IMR-90 (cell line): ENCODE measurements around the gene LAS1L. TPM values are rescaled to one million over a fixed set of nuclear protein-coding genes. Genes with fewer than 3 reads are reported as not detected.

Experiments
- ATAC-seq: fragments of 200-7000 bp; cut with Tn5 transposase; 2 replicates; pipeline ENCODE4 v1.9.1; 2020; ENCODE audit warnings: low read depth, mild to moderate bottlenecking, moderate library complexity
- BruUV-seq: library from RNA; stranded (reverse); fragments of 400-500 nt; replicated peaks from 2 replicates; lab custom pipeline; 2021; lab: Mats Ljungman, UMichigan
- CTCF ChIA-PET: fragments of 300-600 bp; formaldehyde crosslinking; extraction: SDS; loops from one replicate; lab custom pipeline; 2021; ENCODE audit warnings: antibody characterized with exemption; lab: Yijun Ruan, JAX
- POLR2A ChIA-PET: fragments of 300-600 bp; sonication (Branson Sonifier 250); formaldehyde crosslinking; loops from one replicate; lab custom pipeline; 2022; ENCODE audit warnings: antibody characterized with exemption; ENCODE audit not compliant: unreplicated experiment; lab: Charles Lee
- DNase-seq: peaks from one replicate; pipeline ENCODE4 v3.0.0; 2013
- H2AFZ ChIP-seq: replicated peaks from 2 replicates; pipeline ENCODE3; 2013; ENCODE audit warnings: low read length, mild to moderate bottlenecking; ENCODE audit not compliant: poor library complexity
- H2AK5ac ChIP-seq: 2 replicates; pipeline ENCODE4 v1.6.1; 2013; ENCODE audit warnings: low read depth, low read length, inconsistent platforms
- H2AK9ac ChIP-seq: replicated peaks from 2 replicates; pipeline ENCODE3; 2013; ENCODE audit warnings: mild to moderate bottlenecking, low read depth, low read length, moderate library complexity; ENCODE audit not compliant: poor library complexity
- H2BK120ac ChIP-seq: 2 replicates; pipeline ENCODE4 v1.6.1; 2013; ENCODE audit warnings: low read depth, low read length, inconsistent platforms
- H2BK15ac ChIP-seq: 3 replicates; pipeline ENCODE4 v1.6.1; 2013; ENCODE audit warnings: low read depth, low read length, inconsistent platforms
- H2BK20ac ChIP-seq: 2 replicates; pipeline ENCODE4 v1.6.1; 2013; ENCODE audit warnings: low read depth, mild to moderate bottlenecking, inconsistent platforms, low read length, moderate library complexity
- H2BK5ac ChIP-seq: 2 replicates; pipeline ENCODE4 v1.6.1; 2013; ENCODE audit warnings: mild to moderate bottlenecking, low read depth, low read length, inconsistent platforms; ENCODE audit not compliant: poor library complexity, severe bottlenecking
- H3K14ac ChIP-seq: replicated peaks from 2 replicates; pipeline ENCODE4 v1.6.1; 2013; ENCODE audit warnings: low read depth, low read length, inconsistent platforms
- H3K18ac ChIP-seq: 2 replicates; pipeline ENCODE4 v1.6.1; 2013; ENCODE audit warnings: low read depth, low read length, control low read depth
- H3K23ac ChIP-seq: 2 replicates; pipeline ENCODE4 v1.6.1; 2013; ENCODE audit warnings: low read depth, low read length, inconsistent platforms
- H3K27ac ChIP-seq: 2 replicates; pipeline ENCODE4 v1.5.1; 2013; ENCODE audit warnings: mild to moderate bottlenecking, control low read depth, low read length; ENCODE audit not compliant: insufficient read depth
- H3K27me3 ChIP-seq: 2 replicates; pipeline ENCODE4 v1.6.1; 2013; ENCODE audit warnings: low read length; ENCODE audit not compliant: control insufficient read depth, insufficient read depth
- H3K36me3 ChIP-seq: 2 replicates; pipeline ENCODE4 v1.6.1; 2013; ENCODE audit warnings: low read length, mixed read lengths; ENCODE audit not compliant: control insufficient read depth, insufficient read depth
- H3K4ac ChIP-seq: 2 replicates; pipeline ENCODE4 v1.6.1; 2013; ENCODE audit warnings: low read depth, low read length, inconsistent platforms
- H3K4me1 ChIP-seq: 2 replicates; pipeline ENCODE4 v1.6.1; 2013; ENCODE audit warnings: low read length, mixed read lengths; ENCODE audit not compliant: control insufficient read depth, insufficient read depth
- H3K4me2 ChIP-seq: 2 replicates; pipeline ENCODE4 v1.6.1; 2013; ENCODE audit warnings: low read depth, mild to moderate bottlenecking, control low read depth, low read length, moderate library complexity
- H3K4me3 ChIP-seq: 2 replicates; pipeline ENCODE4 v1.5.1; 2013; ENCODE audit warnings: low read depth, mild to moderate bottlenecking, control low read depth, low read length, moderate library complexity; ENCODE audit not compliant: insufficient read depth
- H3K56ac ChIP-seq: 2 replicates; pipeline ENCODE4 v1.6.1; 2013; ENCODE audit warnings: low read length, inconsistent platforms; ENCODE audit not compliant: insufficient read depth; ENCODE audit errors: extremely low read depth
- H3K79me1 ChIP-seq, 2 experiments: 2 replicates each; pipeline ENCODE4 v1.6.1; 2013; ENCODE audit warnings: low read length in 2 of 2, inconsistent platforms in 1 of 2, low read depth in 1 of 2
- H3K9ac ChIP-seq: 2 replicates; pipeline ENCODE4 v1.6.1; 2013; ENCODE audit warnings: low read depth, low read length, control low read depth
- H3K9me1 ChIP-seq: 2 replicates; pipeline ENCODE4 v1.6.1; 2013; ENCODE audit warnings: low read length, inconsistent platforms; ENCODE audit not compliant: insufficient read depth
- H3K9me3 ChIP-seq: 2 replicates; pipeline ENCODE4 v1.6.1; 2013; ENCODE audit warnings: low read length; ENCODE audit not compliant: control insufficient read depth, insufficient read depth
- H4K20me1 ChIP-seq: 2 replicates; pipeline ENCODE4 v1.6.1; 2013; ENCODE audit warnings: low read length, inconsistent platforms; ENCODE audit not compliant: insufficient read depth
- H4K5ac ChIP-seq: 2 replicates; pipeline ENCODE4 v1.6.1; 2013; ENCODE audit warnings: mild to moderate bottlenecking, low read depth, low read length, control low read depth
- H4K8ac ChIP-seq, 2 experiments: 2 replicates each; pipeline ENCODE4 v1.6.1; 2013; ENCODE audit warnings: low read depth in 2 of 2, low read length in 2 of 2, control low read depth in 1 of 2, inconsistent platforms in 1 of 2
- H4K91ac ChIP-seq: 2 replicates; pipeline ENCODE4 v1.6.1; 2013; ENCODE audit warnings: low read depth, low read length, inconsistent platforms; ENCODE audit not compliant: insufficient read depth
- FOS ChIP-seq: fragments of 150-350 bp; IDR thresholded peaks from 2 replicates; pipeline ENCODE4 v1.6.1; 2016; ENCODE audit warnings: low read depth, low read length
- POLR2A ChIP-seq: IDR thresholded peaks from 2 replicates; pipeline ENCODE4 v1.6.1; 2012; ENCODE audit warnings: mild to moderate bottlenecking, low read depth, low read length
- WGBS, 2 experiments: methylation state at CpG; one replicate each; pipeline versions ENCODE4 v1.1.5 to v1.1.7; 2013; ENCODE audit warnings: missing lambda C conversion rate in 2 of 2; ENCODE audit not compliant: insufficient read length in 1 of 2; ENCODE audit errors: extremely low coverage in 2 of 2; 5-methylcytosine and 5-hydroxymethylcytosine counted together
- dilution Hi-C: fragments of 300-500 bp; cut with HindIII; formaldehyde crosslinking; loops from one replicate; pipeline ENCODE4 v1.14.3; 2018; ENCODE audit warnings: low sequenced_read_pairs; ENCODE audit not compliant: unreplicated experiment
- in situ Hi-C: fragments of 300-500 bp; cut with MboI; formaldehyde crosslinking; loops from 3 replicates; pipeline ENCODE4 v1.14.3; 2019; ENCODE audit warnings: low sequenced_read_pairs, inconsistent platforms, mixed read lengths
- intact Hi-C: fragments of 100-400 bp; cut with micrococcal nuclease; formaldehyde crosslinking; loops from 2 replicates; pipeline ENCODE4 v1.10.0; 2022
- polyA plus RNA-seq, 3 experiments: library from polyadenylated mRNA; depleted of rRNA; stranded (reverse); fragments of >200 nt; gene quantifications; 2 replicates each; pipeline ENCODE4 v1.2.3, GENCODE V29; 2012; ENCODE audit warnings: low replicate concordance in 1 of 3
- total RNA-seq: library from RNA; depleted of rRNA; stranded (reverse); fragments of >200 nt; gene quantifications from 2 replicates; pipeline ENCODE4 v1.2.3, GENCODE V29; 2012

Gene LAS1L
- total and polyA plus RNA-seq, 2 of the 4 experiments (the other 2 are of a cell fraction): 22.8 to 29.2 TPM

DNA sequence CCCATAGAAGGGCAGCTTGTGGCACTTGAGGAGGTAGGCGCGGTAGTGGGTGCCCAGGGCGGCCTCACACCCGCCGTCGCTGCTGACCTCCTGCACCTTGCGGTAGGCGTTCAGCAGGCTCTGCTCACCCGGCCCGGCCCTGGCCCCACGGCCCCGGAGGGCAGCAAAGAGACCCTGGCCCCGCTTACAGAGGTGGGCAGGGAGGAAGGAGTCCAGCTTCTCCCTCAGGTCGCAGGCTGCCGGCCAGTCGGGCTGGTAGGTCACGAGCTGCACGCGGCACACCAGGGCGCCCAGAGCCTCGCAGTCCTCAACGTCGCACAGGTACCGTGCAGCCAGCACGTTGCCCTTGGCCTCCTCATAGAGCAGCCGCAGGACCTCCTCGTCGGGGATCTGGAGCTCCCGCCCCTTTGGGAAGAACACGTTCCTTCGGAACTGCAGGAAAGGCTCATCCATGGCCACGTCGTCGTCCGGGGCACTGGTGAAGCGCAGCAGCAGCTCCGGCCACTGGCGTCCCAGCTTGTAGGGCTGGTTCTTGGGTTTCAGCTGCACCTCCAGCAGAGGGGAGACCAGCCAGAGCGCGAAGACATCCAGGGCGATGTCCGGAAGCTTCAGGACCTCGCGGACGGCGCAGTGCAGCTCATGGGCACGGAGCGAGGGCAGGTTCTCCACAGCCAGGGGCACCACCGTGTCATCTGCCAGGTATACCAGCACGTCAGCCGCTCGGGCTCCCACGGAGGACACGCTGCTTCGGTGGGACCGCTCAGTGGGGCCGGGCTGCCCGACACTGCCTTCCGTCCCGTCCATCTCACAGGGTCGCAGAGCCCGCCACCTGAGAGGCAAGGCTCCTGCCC is 17.1 kb upstream of the LAS1L start:
- Histone ChIP-seq H3K27ac (no peak overlapping the region), H3K36me3 (no peaks in the 10 kb centered on the region), H3K14ac (no peak overlapping the region), H3K79me1 (no peaks in the 10 kb centered on the region), H3K9ac (no peak overlapping the region), H3K4ac (no peak overlapping the region), H3K18ac (no peak overlapping the region), H4K5ac (no peak overlapping the region), H2BK20ac (no peak overlapping the region), H3K56ac (no peak overlapping the region), H2BK15ac (no peak overlapping the region), H4K20me1 (no peaks in the 10 kb centered on the region), H2AK5ac (no peak overlapping the region), H3K4me1 (no peaks in the 10 kb centered on the region), H2BK120ac (no peak overlapping the region), H3K4me3 (no peak overlapping the region), H2BK5ac (no peak overlapping the region), H3K9me1 (no peaks in the 10 kb centered on the region), H4K91ac (no peak overlapping the region), H3K9me3 (no peaks in the 10 kb centered on the region; the same call in 1 of the 2 replicates), H3K23ac (no peak overlapping the region), H2AFZ (no peak overlapping the region), H3K27me3 (peaks cover 2% of the 10 kb centered on the region; the same call in 1 of the 2 replicates), H3K4me2 (no peak overlapping the region), H4K8ac (no peak overlapping the region), H2AK9ac (no peak overlapping the region)
- intact Hi-C loops (no loop called here), dilution Hi-C loops (no loop called here), in situ Hi-C loops (no loop called here)
- POLR2A ChIA-PET: no interaction called here
- no TSS peak for BruUV-seq
- 85% methylated on average over 39 of the region's 62 CpGs; no CpG with 5 or more reads in 1 of the 2 experiments for WGBS, 2 experiments
- DNase-seq: no peak
- no peak for TF ChIP-seq FOS
- no peak for TF ChIP-seq POLR2A
- CTCF ChIA-PET: no interaction called here
- ATAC-seq: no peak
